HTR-8/SVneo (cell line): ENCODE data around the gene RFFL.
"Not testable (repeated sequence)": the region's sequence is repeated elsewhere in the genome, so short reads cannot be mapped to it uniquely, and the experiment has no call there.

ENCODE experiments used
- DNase-seq: peaks from one replicate; pipeline ENCODE4 v3.0.0; 2011; ENCODE audit warnings: low spot score, mixed read lengths; ENCODE audit not compliant: insufficient read length
- FAIRE-seq: peaks from 2 replicates; lab custom pipeline; 2011; peaks lifted over from hg19 to GRCh38; lab: Jason Lieb, UNC

RFFL gene

DNA sequence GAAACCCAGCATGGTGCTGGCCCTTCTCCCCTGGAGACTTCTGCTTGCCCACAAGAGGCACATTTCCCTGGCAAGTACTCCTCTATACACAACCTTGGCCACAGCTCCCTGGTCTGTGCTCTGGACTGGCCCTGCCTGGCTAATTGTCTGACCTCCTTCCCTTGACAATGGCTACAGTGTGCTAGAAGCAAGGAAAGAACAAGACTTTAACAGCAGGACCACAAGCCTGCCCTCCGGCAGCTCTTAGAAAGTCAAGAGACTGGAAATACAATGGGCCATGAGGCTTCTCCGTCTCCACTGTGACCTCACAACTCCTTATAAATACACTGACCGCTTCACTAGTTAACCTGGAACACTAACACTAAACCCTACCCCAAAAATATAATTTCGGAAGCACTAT lies 46.5 kb downstream of the RFFL start:
- no peak for FAIRE-seq
- DNase-seq = no peak

DNA sequence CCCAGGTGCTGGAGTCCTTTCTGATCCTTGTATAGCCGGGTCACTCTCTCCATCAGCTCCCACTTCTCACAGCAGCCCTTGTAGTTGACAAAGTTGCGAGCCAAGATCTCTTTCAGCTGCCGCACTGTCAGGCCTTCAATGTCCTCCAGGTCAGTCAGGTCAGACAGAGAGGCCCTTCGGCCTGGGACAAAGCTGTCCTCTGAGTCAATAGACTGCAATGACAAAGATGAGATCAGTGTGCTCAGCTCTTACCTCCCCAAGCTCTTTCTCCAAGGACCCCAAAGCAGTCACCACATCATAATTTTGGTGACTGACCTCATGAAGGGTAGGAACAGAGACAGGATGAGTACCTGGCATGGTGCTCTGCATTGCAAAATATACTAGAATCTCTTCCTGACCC lies 47.1 kb downstream of the RFFL start:
- FAIRE-seq = no peak
- no peak for DNase-seq

DNA sequence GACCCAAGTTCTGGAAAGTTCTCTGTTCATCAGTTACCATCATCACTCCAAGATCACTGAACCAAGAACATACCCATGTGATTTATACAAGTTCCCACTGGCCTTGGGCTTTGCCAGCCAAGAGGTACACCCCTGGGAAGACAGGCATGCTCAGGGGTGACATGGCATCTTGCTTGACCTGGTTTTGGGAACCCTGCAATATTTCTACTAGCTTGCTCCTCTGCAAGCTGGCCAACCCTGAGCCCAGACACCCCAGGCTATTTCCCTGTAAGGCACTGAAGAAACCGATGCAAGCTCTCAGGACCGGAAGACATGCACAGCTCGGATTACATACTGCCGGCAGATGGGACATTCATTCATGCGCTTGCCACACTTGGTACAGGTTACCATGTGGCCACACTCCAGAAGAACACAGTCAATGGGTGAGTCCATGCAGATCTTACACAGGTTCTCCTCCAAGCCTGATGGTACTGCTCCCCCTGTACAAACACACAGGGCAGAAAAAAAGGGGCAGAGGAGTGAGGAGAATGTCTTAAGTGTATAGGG lies 51.8 kb downstream of the RFFL start:
- FAIRE-seq (no peak), DNase-seq (no peak)

DNA sequence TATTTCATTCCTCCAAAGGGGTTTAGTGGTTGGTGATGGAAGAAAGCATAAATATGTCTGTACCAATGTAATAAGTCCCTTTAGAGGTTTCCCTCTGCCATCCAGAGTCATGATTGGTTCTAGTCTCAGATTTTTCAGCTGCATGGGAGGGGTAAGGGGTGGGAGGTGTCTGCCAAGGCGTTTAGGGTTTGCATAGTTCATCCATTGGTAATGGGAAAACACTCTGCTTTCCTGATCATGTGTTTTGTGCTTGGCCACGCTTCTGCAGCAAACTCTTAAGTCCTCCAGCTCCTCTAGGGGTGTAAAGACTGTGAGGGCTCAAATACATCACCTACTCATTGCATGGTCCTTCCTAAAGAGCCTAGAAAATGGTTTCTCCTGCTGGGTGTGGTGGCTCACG lies 53.4 kb downstream of the RFFL start:
- FAIRE-seq = no peak

GRCh38 chr17:35006961-35007360 lies 56.5 kb downstream of the RFFL start:
- no peak for FAIRE-seq
- no peak for DNase-seq

More for the DNA sequence above, 53.4 kb downstream of the RFFL start:
- DNase-seq = no peak

- no peak for DNase-seq
- FAIRE-seq = no peak
These were observed 57.2 kb downstream of the RFFL start for GRCh38 chr17:35006345-35006744.

- DNase-seq = no peak
- FAIRE-seq = no peak
These were observed 59.7 kb downstream of the RFFL start for GRCh38 chr17:35003778-35004177.

DNA sequence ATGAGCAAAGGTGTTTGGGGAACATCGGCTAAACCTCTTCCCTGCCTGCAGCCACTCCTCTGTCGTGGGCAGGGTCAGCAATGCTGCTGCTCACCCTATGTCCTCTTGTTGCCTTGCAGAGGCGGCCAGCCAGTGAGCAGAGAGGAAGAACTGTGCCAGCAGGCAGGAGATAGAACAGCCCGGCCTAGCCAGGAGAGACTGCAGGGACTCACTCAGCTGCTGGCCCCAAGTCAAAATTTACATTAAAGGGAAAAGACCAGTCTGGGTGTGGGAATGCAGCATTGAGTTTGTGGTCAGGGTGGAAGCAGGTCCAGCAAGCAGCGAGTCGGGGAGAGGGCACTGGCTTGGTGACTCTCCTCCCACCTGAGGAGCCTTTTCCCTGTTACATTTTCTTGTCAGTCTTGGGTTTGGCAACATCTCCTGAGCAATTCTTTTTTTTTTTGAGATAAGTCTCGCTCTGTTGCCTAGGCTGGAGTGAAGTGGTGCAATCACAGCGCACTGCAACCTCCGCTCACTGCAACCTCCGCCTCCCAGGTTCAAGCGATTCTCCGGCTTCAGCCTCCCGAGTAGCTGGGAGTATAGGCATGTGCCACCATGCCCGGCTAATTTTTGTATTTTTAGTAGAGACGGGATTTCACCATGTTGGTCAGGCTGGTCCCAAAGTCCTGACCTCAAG lies 60.5 kb downstream of the RFFL start:
- FAIRE-seq (no peak), DNase-seq (no peak)

GRCh38 chr17:35001549-35001948 lies 62.0 kb downstream of the RFFL start:
- DNase-seq = no peak

DNA sequence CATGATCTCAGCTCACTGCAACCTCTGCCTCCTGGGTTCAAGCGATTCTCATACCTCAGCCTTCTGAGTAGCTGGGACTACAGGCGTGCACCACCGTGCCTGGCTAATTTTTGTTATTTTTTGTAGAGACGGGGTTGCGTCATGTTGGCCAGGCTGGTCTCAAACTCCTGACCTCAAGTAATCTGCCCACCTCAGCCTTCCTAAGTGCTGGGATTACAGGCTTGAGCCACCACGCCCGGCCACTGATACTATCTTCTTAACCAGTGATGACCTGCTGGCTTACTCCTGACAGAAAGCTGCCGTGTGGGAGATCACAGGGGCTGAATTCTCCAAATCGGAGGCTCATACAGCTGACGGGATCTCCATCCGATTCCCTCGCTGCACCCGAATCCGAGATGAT lies 62.5 kb downstream of the RFFL start:
- DNase-seq, FAIRE-seq: not testable (repeated sequence)

More at GRCh38 chr17:35001549-35001948, 62.0 kb downstream of the RFFL start:
- no peak for FAIRE-seq

GRCh38 chr17:34999456-34999855 lies 64.1 kb downstream of the RFFL start:
- FAIRE-seq = no peak

GRCh38 chr17:34998205-34998604 lies 65.3 kb downstream of the RFFL start:
- DNase-seq = peak; percentile 83
- FAIRE-seq = peak; percentile 75

More at GRCh38 chr17:34999456-34999855, 64.1 kb downstream of the RFFL start:
- DNase-seq = no peak

DNA sequence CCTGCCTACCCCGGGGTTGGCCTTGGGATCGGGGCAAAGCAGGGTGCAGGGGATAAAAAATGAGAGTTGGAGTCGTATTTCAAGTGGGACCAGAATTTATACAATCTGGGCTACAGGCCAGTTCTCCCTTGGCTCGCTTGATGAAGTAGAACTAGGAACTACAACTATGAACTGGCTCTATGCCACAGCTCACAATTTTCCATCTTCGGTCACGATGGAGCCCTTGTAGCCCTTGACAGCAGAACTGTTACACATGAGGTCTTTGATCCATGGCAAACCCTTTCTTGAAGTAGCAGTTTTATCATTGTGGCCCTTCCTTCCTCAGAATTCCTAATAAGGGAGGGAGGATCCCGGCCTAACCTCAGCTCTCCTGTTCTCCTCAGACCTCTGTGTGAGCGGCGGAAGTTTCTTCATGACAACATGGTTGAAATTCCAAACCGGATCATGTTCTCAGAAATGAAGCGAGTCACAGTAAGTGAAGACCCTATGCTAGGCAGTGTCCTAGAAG lies 66.1 kb downstream of the RFFL start:
- FAIRE-seq (no peak), DNase-seq (no peak)

GRCh38 chr17:34996422-34997285 lies 66.9 kb downstream of the RFFL start:
- FAIRE-seq (no peak), DNase-seq (no peak)

- FAIRE-seq (no peak), DNase-seq (no peak)
These were observed 70.5 kb downstream of the RFFL start for GRCh38 chr17:34993031-34993430.

GRCh38 chr17:34991606-34992005 lies 71.9 kb downstream of the RFFL start:
- FAIRE-seq (no peak), DNase-seq (no peak)

GRCh38 chr17:34990921-34991365 lies 72.6 kb downstream of the RFFL start:
- DNase-seq (no peak), FAIRE-seq (no peak)

DNA sequence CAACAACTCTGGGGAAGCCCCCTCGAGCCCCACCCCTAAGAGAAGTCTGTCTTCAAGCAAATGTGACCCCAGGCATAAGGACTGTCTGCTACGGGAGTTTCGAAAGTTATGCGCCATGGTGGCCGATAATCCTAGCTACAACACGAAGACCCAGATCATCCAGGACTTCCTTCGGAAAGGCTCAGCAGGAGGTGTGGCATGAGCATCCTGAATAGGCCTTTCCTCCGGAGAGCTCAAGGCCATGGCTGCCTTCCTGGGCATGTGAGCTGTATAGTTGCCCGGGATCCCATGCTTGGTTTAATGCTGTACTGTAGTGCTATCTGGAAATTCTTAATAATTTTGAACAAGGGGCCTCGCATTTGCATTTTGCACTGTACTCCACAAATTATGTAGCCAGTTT lies 74.0 kb downstream of the RFFL start:
- FAIRE-seq (no peak), DNase-seq (no peak)

DNA sequence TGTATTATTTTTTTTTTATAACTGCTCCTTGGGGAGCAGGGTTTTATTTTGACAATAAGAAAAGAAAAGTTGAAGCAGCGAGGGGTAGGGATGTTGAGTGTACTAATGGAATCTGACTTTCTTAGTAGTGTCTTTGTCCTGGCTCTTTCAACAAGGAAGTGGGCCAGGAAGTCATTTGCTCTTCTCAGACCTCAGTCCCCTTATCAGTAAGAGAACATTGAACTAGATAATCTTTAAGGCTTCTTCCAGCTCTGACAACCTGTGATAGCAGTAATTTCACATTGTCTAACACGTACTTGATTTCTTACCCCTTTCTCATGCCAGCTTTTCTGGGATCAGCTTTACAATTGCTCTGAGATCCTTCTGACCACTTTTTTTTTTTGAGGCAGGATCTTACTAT lies 74.9 kb downstream of the RFFL start:
- DNase-seq (no peak), FAIRE-seq (no peak)

DNA sequence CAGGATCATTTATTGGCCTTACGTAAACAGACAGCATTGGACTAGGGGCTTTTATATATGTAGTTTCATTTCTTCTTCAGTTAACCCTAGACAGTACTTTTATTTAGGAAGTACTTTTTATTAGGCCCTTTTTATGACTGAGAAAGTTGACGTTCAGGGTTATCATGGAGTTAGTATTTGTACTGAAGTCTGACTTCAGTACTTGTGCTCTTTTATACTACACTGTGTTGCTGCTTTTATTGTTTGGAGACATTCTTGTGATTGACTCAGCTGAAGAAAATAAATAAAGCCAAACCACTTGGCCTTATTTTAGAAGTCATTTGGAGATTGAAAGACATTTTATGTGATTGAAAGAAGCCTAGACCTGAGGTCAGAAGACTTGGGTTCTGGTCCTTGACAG lies 76.3 kb downstream of the RFFL start:
- DNase-seq (no peak), FAIRE-seq (no peak)
